ENCODE results near the gene PIGS. TPM values are rescaled to one million over a fixed set of nuclear protein-coding genes. Genes with fewer than 3 reads are reported as not detected.
A peak's percentile ranks its signal among the peaks of the same experiment; 100 is the strongest.

Gene PIGS
- total and polyA plus RNA-seq, 9 of the 15 experiments (the other 6 are each of a cell fraction or from before 2014, with no cell fraction given): 47.5 to 138 (median 57.6) TPM

GRCh38 chr17:28527181-28527681, 44.1 kb downstream of the PIGS start (continued):
- no peak for TF ChIP-seq THRAP3 (IDR thresholded peaks at IDR 0.05; ENCODE audit: borderline replicate concordance)
- peak; percentile 84; the same call in 1 of the 2 replicates for TF ChIP-seq GATAD2A (IDR thresholded peaks at IDR 0.05)
- TF ChIP-seq CTCF (IDR thresholded peaks at IDR 0.05 in 2 of 3, conservative IDR thresholded peaks at IDR 0.05 in 1 of 3; ENCODE audit: insufficient read depth in 2 of 3, low read depth in 1 of 3, low read length in 3 of 3): no peak
- TF ChIP-seq STAT6 (CRISPR knock-in tag; IDR thresholded peaks at IDR 0.05): no peak
- TF ChIP-seq TFAP4 (CRISPR knock-in tag; IDR thresholded peaks at IDR 0.05; ENCODE audit: borderline replicate concordance): peak; percentile 83
- TF ChIP-seq HMG20A (CRISPR knock-in tag; conservative IDR thresholded peaks at IDR 0.05): no peak
- TF ChIP-seq ARID3B (CRISPR knock-in tag; IDR thresholded peaks at IDR 0.05; ENCODE audit: borderline replicate concordance): no peak
- TF ChIP-seq ZNF785 (CRISPR knock-in tag; IDR thresholded peaks at IDR 0.05): no peak
- TF ChIP-seq NR3C1 (CRISPR knock-in tag; IDR thresholded peaks at IDR 0.05): no peak
- no peak for TF ChIP-seq KDM4B (IDR thresholded peaks at IDR 0.05; ENCODE audit: borderline replicate concordance in 2 of 2, low read depth in 1 of 2)
- TF ChIP-seq RBBP5 (IDR thresholded peaks at IDR 0.05; ENCODE audit: borderline replicate concordance, insufficient read depth, low read length, poor library complexity, severe bottlenecking): no peak
- 0 out of 2 replicates have a peak, but pooled peaks have one; percentile 8 for TF ChIP-seq ZNF24 (IDR thresholded peaks at IDR 0.05)
- TF ChIP-seq ZHX1 (conservative IDR thresholded peaks at IDR 0.05; ENCODE audit: low read length): no peak
- TF ChIP-seq MECOM (CRISPR knock-in tag; IDR thresholded peaks at IDR 0.05): no peak
- TF ChIP-seq HCFC1 (IDR thresholded peaks at IDR 0.05; ENCODE audit: low read depth, low read length): no peak
- TF ChIP-seq ATF6 (CRISPR knock-in tag; IDR thresholded peaks at IDR 0.05): no peak
